OCI-LY7 (cell line): ENCODE results near the gene PLPP3. TPM values are rescaled to one million over a fixed set of nuclear protein-coding genes. Genes with fewer than 3 reads are reported as not detected.

Experiments
- BruUV-seq: library from RNA; stranded (reverse); fragments of 400-500 nt; replicated peaks from 2 replicates; lab custom pipeline; 2021; lab: Mats Ljungman, UMichigan
- CTCF ChIA-PET: fragments of 300-600 bp; sonication (Branson Sonifier 250); formaldehyde crosslinking; loops from one replicate; lab custom pipeline; 2022; ENCODE audit warnings: antibody characterized with exemption; ENCODE audit not compliant: unreplicated experiment; lab: Charles Lee
- POLR2A ChIA-PET: fragments of 300-600 bp; sonication (Branson Sonifier 250); formaldehyde crosslinking; loops from one replicate; lab custom pipeline; 2022; ENCODE audit warnings: antibody characterized with exemption; lab: Charles Lee
- DNase-seq: peaks from one replicate; pipeline ENCODE4 v3.0.0-alpha.2; 2015; ENCODE audit warnings: low spot score
- H2AFZ ChIP-seq: fragments of 200-600 bp; sonication (generic), shearing (Covaris generic); 2 replicates; pipeline ENCODE4 v1.6.1; 2014; ENCODE audit warnings: mild to moderate bottlenecking, antibody characterized with exemption, low read length, moderate library complexity
- H3K27ac ChIP-seq: fragments of 200-600 bp; sonication (generic); 2 replicates; pipeline ENCODE4 v1.5.1; 2014; ENCODE audit warnings: mixed run types, low read depth, mild to moderate bottlenecking, moderate library complexity, low read length, inconsistent platforms; ENCODE audit not compliant: poor library complexity, severe bottlenecking
- H3K36me3 ChIP-seq: fragments of 200-600 bp; sonication (generic); 2 replicates; pipeline ENCODE4 v1.6.1; 2014; ENCODE audit warnings: mild to moderate bottlenecking, antibody characterized with exemption, low read length, moderate library complexity, mixed read lengths; ENCODE audit not compliant: insufficient read depth
- H3K4me1 ChIP-seq: fragments of 200-600 bp; sonication (generic); 2 replicates; pipeline ENCODE4 v1.5.1; 2014; ENCODE audit warnings: mild to moderate bottlenecking, low read length; ENCODE audit not compliant: insufficient read depth, poor library complexity, severe bottlenecking
- H3K4me2 ChIP-seq: fragments of 200-600 bp; sonication (generic); 2 replicates; pipeline ENCODE4 v1.6.1; 2014; ENCODE audit warnings: mild to moderate bottlenecking, low read length
- H3K4me3 ChIP-seq: fragments of 200-600 bp; sonication (generic); 2 replicates; pipeline ENCODE4 v1.5.1; 2014; ENCODE audit warnings: mild to moderate bottlenecking, low read depth, low read length; ENCODE audit not compliant: poor library complexity, severe bottlenecking
- H3K79me2 ChIP-seq: fragments of 200-600 bp; sonication (generic); 2 replicates; pipeline ENCODE4 v1.6.1; 2016; ENCODE audit warnings: low read depth, mild to moderate bottlenecking, low read length, moderate library complexity, mixed read lengths; ENCODE audit not compliant: insufficient read depth
- H3K9me2 ChIP-seq: fragments of 200-600 bp; sonication (generic); 2 replicates; pipeline ENCODE4 v1.6.1; 2016; ENCODE audit warnings: mild to moderate bottlenecking, low read length, mixed read lengths; ENCODE audit not compliant: insufficient read depth
- H3K9me3 ChIP-seq: fragments of 200-600 bp; sonication (generic); 2 replicates; pipeline ENCODE4 v1.6.1; 2014; ENCODE audit warnings: mild to moderate bottlenecking, mixed run types, low read length, mixed read lengths
- H4K20me1 ChIP-seq: fragments of 200-600 bp; sonication (generic); 2 replicates; pipeline ENCODE4 v1.6.1; 2014; ENCODE audit warnings: mild to moderate bottlenecking, antibody characterized with exemption, low read length, moderate library complexity, mixed read lengths; ENCODE audit not compliant: insufficient read depth
- CTCF ChIP-seq: fragments of 200-600 bp; sonication (generic); conservative IDR thresholded peaks from 2 replicates; pipeline ENCODE4 v1.5.1; 2014; ENCODE audit warnings: mild to moderate bottlenecking, antibody characterized with exemption, low read length, moderate library complexity, mixed read lengths
- EZH2phosphoT487 ChIP-seq: fragments of 200-600 bp; sonication (generic); IDR thresholded peaks from 2 replicates; pipeline ENCODE4 v1.6.1; 2018; ENCODE audit warnings: low read depth, borderline replicate concordance, mild to moderate bottlenecking, mixed run types, antibody characterized with exemption, low read length, moderate library complexity, mixed read lengths
- intact Hi-C: fragments of 100-400 bp; cut with micrococcal nuclease; formaldehyde crosslinking; loops from one replicate; pipeline ENCODE4 v1.10.0; 2022; ENCODE audit not compliant: unreplicated experiment
- total RNA-seq, 2 experiments: library from RNA; depleted of rRNA in 1 of 2; stranded (reverse); fragments of >200 nt in 1 of 2; shearing (Covaris generic) in 1 of 2; gene quantifications; 2 replicates each; pipeline ENCODE4 v1.2.3, GENCODE V29; 2014 to 2022

Gene PLPP3
- total RNA-seq, 2 experiments from 2014 or later = 0.92 to 1.7 TPM

DNA sequence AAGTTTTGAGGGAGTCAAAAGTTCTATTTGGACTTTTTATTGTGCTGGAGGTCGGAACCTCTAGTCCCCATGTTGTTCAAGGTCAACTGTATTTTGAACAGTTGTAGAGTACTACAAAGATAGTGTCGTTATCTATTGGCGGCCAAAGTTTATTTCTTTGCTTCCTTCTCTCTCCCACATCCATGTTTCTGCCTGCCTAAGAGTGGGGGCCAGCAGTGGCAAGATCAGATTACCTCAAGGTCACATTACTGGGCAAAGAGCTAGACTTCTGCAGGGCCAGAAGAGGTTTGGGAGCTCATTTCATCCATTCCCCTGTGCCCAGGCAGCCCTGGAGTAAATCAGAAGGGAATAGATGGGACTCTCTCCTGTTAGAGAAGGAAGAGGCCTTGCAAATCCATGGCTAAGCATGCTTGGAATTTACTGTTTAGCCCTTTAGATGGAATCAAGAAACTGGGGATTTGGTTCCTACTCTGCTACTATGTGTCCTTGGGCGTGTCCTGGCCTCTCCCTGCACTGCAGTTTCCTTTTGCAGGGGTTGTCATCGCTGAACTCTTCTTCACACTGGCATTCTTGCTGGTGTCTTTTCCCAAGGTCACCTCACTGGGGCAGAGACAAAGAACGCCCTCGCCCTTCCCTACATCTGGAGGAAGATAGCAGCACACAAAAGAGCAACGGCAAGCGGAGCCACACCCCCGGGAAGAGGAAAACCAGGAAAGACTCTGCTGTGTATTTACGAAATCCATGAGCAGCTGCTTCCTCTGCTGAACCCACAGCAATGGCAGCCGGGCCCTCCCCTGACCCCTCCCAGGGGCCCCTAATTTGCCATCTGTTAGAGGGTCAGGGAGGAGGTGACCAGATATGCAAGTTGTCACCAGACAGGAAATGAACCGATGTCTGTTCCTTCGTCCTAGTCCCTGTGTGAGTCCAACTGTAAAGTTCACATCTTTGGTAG, 73.3 kb downstream of the PLPP3 start:
- Histone ChIP-seq H3K4me3 (no peak overlapping the region), H3K9me3 (no peaks in the 10 kb centered on the region), H2AFZ (no peak overlapping the region), H4K20me1 (no peaks in the 10 kb centered on the region), H3K4me2 (no peak overlapping the region), H3K4me1 (no peaks in the 10 kb centered on the region), H3K36me3 (no peaks in the 10 kb centered on the region), H3K9me2 (no peaks in the 10 kb centered on the region), H3K79me2 (no peaks in the 10 kb centered on the region), H3K27ac (no peak overlapping the region)
- intact Hi-C loops = no loop called here
- BruUV-seq = no TSS peak
- DNase-seq = no peak
- TF ChIP-seq CTCF = no peak
- no peak for TF ChIP-seq EZH2phosphoT487
- POLR2A ChIA-PET = interaction anchor here (1.3 kb wide), 1 partner anchor 11 kb away, joined by 5 read pairs; no protein-coding TSS in a partner anchor
- CTCF ChIA-PET = no interaction called here

DNA sequence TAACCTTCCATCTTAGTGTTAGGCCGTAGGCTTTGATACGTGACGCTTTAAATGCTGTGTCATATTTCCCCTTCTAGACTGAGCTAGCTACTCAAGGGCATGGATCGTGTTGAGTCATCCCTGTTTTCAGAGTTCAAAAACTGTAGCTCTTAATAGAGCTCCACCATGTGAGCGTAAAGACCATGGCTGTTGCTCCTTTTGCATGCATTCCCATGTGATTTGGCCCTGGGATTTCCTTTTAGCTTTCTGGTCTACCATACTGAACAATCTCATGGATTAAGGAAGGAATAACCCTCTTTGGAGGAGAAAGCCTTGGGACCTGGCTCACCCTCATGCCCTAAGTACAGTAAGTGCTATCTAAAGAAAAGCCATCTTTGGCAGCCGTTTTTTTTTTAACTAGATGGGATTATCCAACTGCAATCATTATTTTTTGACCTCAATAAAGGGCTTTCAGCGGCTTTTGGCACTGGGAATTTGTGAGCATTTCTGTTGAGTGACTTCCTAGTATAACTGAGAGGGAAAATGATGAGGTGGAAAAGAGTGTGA, 76.6 kb downstream of the PLPP3 start:
- Histone ChIP-seq H4K20me1 (no peaks in the 10 kb centered on the region), H3K9me2 (no peaks in the 10 kb centered on the region), H3K79me2 (no peaks in the 10 kb centered on the region)

More for the DNA sequence above, 76.6 kb downstream of the PLPP3 start:
- ChIA-PET CTCF (no interaction called here), POLR2A (interaction anchor here (0.6 to 1.3 kb wide), 4 partner anchors 16 to 1630 kb away, joined by 3 to 4 read pairs (median 3); no protein-coding TSS in a partner anchor)
- TF ChIP-seq EZH2phosphoT487 = no peak
- TF ChIP-seq CTCF = no peak
- H3K27ac ChIP-seq = no peak overlapping the region
- H3K4me3 ChIP-seq = no peak overlapping the region
- H3K9me3 ChIP-seq = no peaks in the 10 kb centered on the region
- H3K36me3 ChIP-seq = no peaks in the 10 kb centered on the region
- no peak overlapping the region for H3K4me2 ChIP-seq
- no peak overlapping the region for H2AFZ ChIP-seq
- no peaks in the 10 kb centered on the region for H3K4me1 ChIP-seq
- no TSS peak for BruUV-seq
- intact Hi-C loops = no loop called here
- no peak for DNase-seq
